Ovary (tissue), 3 donors: Measurements from ENCODE around the gene RAB27B.

Experiments
- CTCF ChIP-seq, 3 donors: fragments of 450-650 bp in 2 of 3; fragments of 200-600 bp in 1 of 3; IDR thresholded peaks; one replicate each; pipeline versions ENCODE4 v1.5.1 to v1.8.0; 2016 to 2022; ENCODE audit warnings: antibody characterized with exemption in 3 of 3, mild to moderate bottlenecking in 1 of 3
- EP300 ChIP-seq: sonication (generic); formaldehyde crosslinking; IDR thresholded peaks from one replicate; pipeline ENCODE4 v1.6.1; 2017; ENCODE audit warnings: antibody characterized with exemption
- POLR2A ChIP-seq: fragments of 450-650 bp; IDR thresholded peaks from one replicate; pipeline ENCODE4 v1.6.1; 2017; ENCODE audit warnings: antibody characterized with exemption, mild to moderate bottlenecking, moderate library complexity
- donor health status: DM: no; HTN: no; CAD: no.

GRCh38 chr18:54798186-54798585 is 30.1 kb upstream of the RAB27B start:
- TF ChIP-seq CTCF (IDR thresholded peaks at IDR 0.05): no peak
- no peak for TF ChIP-seq POLR2A
- TF ChIP-seq EP300: no peak
